Caki2 (cell line): ENCODE results near the gene DHX15. TPM values are rescaled to one million over a fixed set of nuclear protein-coding genes. Genes with fewer than 3 reads are reported as not detected.

Source experiments
- DNase-seq: peaks from one replicate; pipeline ENCODE4 v3.0.0-alpha.2; 2015; ENCODE audit warnings: low read depth
- in situ Hi-C: cut with HindIII; loops from 2 replicates; pipeline ENCODE4 v1.10.0; 2016; ENCODE audit warnings: low sequenced_read_pairs, low pct_unique_long_range_greater_than_20kb, mixed read lengths
- total RNA-seq: library from RNA; depleted of rRNA; stranded (reverse); fragments of >200 nt; shearing (Covaris generic); gene quantifications from 2 replicates; pipeline ENCODE4 v1.2.3, GENCODE V29; 2014; ENCODE audit warnings: low replicate concordance; rRNA removed

DHX15 gene
- 159 and 170 TPM in 2 replicates for total RNA-seq

DNA sequence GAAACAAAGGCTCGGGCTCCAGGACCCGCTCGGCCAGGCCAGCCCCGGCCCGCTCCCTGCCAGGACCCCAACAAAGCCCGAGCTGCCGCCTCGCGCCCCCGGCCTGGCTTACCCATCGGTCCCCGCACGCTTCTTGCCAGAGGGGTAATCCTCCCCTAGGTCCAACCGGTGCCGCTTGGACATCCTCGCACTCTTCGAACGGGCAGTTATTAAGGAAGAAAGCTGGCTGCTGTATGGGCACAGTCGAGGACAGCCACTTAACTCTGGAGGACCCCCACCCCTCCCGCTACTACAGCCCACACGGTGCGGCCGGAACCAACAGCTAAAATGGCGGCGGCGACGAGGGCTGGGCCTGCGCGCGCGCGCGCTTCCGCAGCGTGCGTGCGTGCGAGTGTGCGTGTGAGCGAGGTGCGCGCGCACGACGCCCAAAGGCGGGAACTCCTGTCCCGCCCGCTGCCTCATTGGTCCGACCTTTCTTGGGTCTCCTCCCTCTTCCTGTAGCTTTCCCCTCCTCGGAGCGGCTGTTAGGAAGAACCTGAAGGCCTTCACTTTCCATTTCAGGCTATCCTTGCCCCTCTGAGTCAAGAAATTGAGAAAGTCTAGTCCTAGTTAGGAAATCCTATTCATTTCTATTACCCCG is at the start of gene DHX15:
TSS of gene DHX15 (minus strand) at position 344 of the 640 bp plus-strand sequence. CDS start at position 183, 161 bp downstream.
- in situ Hi-C loops = no loop called here
- DNase-seq = peak; percentile 95

- in situ Hi-C loops = no loop called here
- DNase-seq = no peak
Measured at GRCh38 chr4:24632011-24632410, 47.7 kb upstream of the DHX15 start.

GRCh38 chr4:24630937-24631336 is 46.6 kb upstream of the DHX15 start:
- in situ Hi-C loops = no loop called here
- DNase-seq = no peak

GRCh38 chr4:24625091-24625490 is 40.7 kb upstream of the DHX15 start:
- DNase-seq = no peak
- in situ Hi-C loops = no loop called here

DNA sequence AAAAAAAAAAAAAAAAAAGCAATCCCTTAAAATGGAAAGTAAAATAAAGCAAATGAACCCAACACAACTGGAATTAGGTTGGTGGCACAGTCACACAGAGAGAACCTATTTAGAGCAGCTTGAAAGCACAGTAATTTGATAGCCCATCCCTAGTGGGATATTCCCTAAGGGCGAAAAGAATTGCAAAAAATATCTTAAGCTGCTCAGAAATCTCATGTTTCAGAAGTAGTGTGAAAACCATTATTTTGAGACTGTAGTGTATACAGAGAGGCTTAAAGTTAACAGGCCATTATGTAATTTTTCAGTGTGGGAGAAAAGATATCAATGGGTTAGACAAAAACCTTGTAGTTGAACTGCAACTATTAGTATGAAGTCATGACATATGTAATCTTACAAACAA is 40.0 kb upstream of the DHX15 start:
- DNase-seq = no peak
- in situ Hi-C loops = no loop called here

DNA sequence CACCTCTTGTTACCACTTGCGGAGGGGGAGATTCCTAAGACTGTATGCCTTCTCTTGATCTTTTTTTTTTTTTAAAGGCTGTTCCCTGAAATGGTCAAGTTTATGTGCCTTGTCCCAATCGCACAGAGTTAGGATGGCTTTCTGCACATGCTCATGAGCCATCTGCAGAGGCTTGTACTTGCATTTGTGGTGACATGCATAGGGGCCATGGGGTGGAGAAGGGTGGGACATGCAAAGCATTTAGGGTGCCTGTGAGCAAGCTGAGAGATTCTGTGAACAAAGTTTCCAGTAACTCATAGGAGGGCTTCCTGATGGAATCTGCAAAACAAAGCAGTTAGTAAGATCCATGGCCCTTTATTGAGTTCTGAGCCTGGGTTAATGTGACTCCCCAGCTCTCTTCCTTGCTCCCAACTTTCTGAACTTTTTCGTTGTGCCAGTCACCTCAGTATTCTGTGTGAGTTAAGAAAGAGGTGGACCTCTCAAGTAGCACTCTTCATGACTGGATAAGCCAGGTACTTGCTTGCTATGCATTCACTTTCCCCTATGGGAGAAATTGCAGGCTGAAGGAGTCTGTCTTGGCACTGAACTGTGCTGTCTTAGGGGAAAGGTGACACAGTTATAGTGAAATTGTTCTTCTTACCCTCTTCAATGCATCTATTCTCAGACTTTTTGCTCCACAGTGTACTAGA is 37.9 kb upstream of the DHX15 start:
- no peak for DNase-seq
- in situ Hi-C loops = no loop called here

- in situ Hi-C loops = no loop called here
- no peak for DNase-seq
Measured at GRCh38 chr4:24615977-24616376, 31.6 kb upstream of the DHX15 start.

- DNase-seq = no peak
- in situ Hi-C loops = no loop called here
Measured at GRCh38 chr4:24614881-24615280, 30.5 kb upstream of the DHX15 start.

- DNase-seq = no peak
- in situ Hi-C loops = no loop called here
Measured at GRCh38 chr4:24613502-24613901, 29.1 kb upstream of the DHX15 start.

DNA sequence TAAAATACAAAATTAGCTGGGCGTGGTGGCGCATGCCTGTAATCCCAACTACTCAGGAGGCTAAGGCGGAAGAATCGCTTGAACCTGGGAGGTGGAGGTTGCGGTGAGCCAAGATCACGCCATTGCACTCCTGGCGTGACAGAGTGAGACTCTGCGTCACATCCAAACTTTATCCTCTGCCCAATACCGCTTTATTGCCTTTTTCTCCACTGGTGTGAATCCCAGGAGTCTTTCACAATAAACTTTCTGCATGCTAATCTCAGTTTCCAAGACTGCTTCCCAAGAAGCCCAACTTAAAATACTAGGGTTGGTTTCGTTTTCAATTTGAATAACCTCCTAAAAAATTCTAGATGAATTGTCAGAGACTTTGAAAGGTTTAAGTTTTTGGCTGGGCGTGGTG is 27.2 kb upstream of the DHX15 start:
- in situ Hi-C loops = no loop called here
- DNase-seq = no peak

- in situ Hi-C loops = no loop called here
- DNase-seq = no peak
Measured at GRCh38 chr4:24607334-24607733, 23.0 kb upstream of the DHX15 start.

DNA sequence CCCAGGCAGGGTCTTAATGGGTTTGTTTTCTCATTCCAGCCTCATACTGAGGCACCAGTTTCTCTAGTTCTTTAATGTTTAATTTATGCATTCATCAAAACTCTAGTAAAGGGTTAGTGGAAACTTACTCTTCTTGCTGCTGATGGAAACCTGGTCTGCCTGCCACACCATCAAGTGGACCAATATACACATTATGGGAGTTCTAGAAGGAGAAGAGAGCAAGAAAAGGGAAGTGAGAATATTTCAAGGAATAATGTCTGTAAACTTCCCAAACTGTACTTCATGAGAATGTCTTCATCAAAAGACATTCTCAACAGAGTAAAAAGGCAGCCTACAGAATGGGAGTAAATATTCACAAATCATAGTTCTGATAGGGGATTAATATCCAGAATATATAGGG is 20.9 kb upstream of the DHX15 start:
- no peak for DNase-seq
- in situ Hi-C loops = no loop called here

- in situ Hi-C loops = no loop called here
- DNase-seq = no peak
Measured at GRCh38 chr4:24604558-24605214, 20.3 kb upstream of the DHX15 start.

GRCh38 chr4:24603343-24603742 is 19.0 kb upstream of the DHX15 start:
- DNase-seq = no peak

GRCh38 chr4:24601121-24601520 is 16.8 kb upstream of the DHX15 start:
- in situ Hi-C loops = no loop called here
- DNase-seq = no peak

More at GRCh38 chr4:24603343-24603742, 19.0 kb upstream of the DHX15 start:
- in situ Hi-C loops = no loop called here

GRCh38 chr4:24599275-24599674 is 14.9 kb upstream of the DHX15 start:
- DNase-seq = no peak
- in situ Hi-C loops = no loop called here

DNA sequence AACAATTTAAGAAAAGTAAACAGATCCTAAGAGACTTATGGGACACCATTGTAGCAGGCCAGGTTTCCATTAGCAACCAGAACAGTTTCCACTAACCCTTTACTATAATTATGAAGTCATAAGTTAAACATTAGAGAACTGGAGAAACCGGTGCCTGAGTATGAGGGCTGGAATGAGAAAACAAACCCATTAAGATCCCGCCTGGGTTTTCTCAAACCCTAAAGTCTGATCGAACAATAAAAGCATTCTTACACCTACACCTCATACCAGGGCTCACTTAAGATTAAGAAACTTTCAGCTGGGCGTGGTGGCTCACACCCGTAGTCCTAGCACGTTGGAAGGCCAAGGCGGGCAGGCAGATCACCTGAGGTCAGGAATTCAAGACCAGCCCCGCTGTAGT is 13.7 kb upstream of the DHX15 start:
- in situ Hi-C loops = no loop called here
- peak; percentile 83 for DNase-seq

GRCh38 chr4:24595659-24596058 is 11.3 kb upstream of the DHX15 start:
- in situ Hi-C loops = no loop called here
- no peak for DNase-seq

DNA sequence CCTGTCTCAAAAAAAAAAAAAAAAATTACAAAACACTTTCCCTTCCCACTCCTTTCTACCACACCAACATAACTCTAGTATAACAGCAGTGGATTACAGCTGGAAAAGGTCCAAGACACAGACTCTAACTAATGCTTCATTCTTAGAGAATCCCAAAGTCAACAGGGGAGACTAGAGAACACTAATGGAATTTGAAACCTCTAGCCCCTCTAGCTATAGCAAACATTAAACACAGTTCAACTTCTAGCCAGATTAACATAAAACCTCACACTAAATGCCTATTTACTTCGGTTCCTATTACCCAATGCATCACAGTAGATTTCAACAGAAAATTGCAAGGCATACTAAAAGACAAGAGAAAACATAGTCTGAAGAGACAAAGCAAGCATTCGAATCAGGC is 10.5 kb upstream of the DHX15 start:
- in situ Hi-C loops = no loop called here
- peak; percentile 51 for DNase-seq
